CD4-positive, alpha-beta T cell treated with Interleukin-2 at 100 ng/mL for 4 hours (primary cell): ENCODE measurements around the gene RPE.

ENCODE experiments used
- DNase-seq: peaks from one replicate; pipeline ENCODE4 v3.0.0-alpha.2; 2020; ENCODE audit warnings: low spot score

The RPE gene

GRCh38 chr2:210002158-210003157, at the start of gene RPE:
RPE (plus strand) TSS chr2:210002638; CDS start chr2:210002662, 24 bp downstream.
- DNase-seq = peak; percentile 97

GRCh38 chr2:209956271-209956670, 46.2 kb upstream of the RPE start:
- DNase-seq = no peak

DNA sequence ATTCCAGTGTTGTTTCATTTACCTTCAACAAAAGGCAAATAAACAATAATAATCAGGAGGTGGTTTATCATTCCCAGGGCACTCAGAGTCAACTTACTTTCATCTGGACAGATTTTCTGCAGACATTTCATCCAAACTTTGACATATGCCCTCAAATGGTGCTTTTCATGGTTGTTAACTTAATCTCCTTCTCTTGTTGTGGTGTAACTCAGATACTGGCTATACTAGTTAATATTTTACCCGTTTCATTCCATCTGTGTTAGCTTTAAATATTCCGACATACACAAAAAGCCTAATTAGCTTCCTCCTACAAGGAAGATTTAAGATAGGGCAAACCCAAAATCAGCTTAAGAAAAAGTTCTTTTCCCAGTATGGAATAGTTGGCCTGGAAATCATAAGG, 44.4 kb upstream of the RPE start:
- DNase-seq = no peak

DNA sequence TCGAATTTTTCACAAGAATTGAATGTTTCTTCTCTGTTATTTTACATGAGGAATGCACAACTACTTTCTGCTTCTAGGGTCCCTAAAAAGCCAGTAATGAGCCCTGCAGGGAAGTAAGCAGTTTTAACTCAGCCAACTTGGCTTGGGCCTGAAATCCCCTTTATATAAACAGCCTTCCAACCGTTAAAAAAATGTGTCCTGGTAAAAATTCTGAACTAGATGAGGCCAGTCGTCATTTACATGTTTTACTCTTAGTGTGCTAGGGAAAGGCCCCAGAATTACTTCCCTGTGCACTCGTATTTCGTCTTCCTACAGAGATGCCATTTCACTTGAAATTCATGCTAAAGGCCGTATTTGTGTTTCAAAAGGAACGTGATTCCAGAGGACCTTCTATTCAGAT, 42.4 kb upstream of the RPE start:
- DNase-seq = no peak

GRCh38 chr2:209960676-209961630, 41.5 kb upstream of the RPE start:
- peak; percentile 31 for DNase-seq

GRCh38 chr2:209965723-209966122, 36.7 kb upstream of the RPE start:
- DNase-seq = no peak

- DNase-seq = no peak
Observed at GRCh38 chr2:209969692-209970091, 32.7 kb upstream of the RPE start.

DNA sequence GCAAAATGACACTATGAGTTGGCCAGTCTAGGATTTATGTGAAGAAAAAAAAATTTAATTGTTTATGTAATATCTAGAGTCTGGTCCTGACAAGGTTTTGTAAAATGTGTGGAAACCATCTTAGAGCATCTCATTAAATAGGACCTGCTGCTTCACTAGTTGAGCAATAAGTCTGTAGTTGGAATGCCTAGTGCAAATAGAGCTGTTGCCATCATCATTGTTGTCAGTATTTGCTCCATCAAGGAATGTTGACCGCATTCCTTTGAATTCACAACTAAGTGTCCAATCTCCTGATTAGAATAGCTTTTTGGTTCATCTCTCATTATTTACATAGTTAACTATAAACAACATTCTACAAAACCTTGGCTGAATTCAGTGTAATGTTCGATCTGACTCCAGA, 32.2 kb upstream of the RPE start:
- DNase-seq = no peak

GRCh38 chr2:209970711-209971110, 31.7 kb upstream of the RPE start:
- no peak for DNase-seq

GRCh38 chr2:209973328-209973727, 29.1 kb upstream of the RPE start:
- no peak for DNase-seq

GRCh38 chr2:209974576-209974975, 27.9 kb upstream of the RPE start:
- DNase-seq = no peak

DNA sequence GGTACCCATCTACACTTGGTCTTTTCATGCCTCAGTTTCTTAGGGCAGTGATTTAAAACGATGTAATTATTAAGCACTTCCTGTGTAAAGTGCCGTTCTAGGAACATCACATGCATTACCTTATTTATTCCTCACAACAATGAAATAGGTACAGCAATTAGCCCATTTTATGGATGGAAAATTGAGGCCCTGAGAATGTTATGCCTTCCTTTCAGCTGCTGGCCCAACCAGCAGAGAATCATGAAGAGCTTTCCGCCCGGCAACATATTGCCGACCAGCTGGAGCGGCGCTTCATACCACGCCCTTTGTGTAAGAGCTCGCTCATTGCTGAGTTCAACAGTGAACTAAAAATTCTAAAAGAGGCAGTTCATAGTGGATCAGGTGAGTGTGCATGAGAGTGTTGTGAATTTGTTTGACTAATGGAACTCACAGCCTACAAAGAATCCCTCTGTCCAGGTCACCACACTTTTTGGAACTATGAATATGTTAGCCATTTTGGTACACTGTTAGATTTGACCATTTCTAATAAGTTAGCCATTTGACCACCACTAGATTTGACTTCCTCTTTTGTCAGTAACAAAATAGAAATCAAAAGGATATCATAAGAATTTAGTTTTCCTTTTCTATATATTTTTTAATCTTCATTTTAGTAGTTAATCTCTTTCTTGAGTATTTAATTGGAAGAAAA, 25.6 kb upstream of the RPE start:
- DNase-seq = no peak

DNA sequence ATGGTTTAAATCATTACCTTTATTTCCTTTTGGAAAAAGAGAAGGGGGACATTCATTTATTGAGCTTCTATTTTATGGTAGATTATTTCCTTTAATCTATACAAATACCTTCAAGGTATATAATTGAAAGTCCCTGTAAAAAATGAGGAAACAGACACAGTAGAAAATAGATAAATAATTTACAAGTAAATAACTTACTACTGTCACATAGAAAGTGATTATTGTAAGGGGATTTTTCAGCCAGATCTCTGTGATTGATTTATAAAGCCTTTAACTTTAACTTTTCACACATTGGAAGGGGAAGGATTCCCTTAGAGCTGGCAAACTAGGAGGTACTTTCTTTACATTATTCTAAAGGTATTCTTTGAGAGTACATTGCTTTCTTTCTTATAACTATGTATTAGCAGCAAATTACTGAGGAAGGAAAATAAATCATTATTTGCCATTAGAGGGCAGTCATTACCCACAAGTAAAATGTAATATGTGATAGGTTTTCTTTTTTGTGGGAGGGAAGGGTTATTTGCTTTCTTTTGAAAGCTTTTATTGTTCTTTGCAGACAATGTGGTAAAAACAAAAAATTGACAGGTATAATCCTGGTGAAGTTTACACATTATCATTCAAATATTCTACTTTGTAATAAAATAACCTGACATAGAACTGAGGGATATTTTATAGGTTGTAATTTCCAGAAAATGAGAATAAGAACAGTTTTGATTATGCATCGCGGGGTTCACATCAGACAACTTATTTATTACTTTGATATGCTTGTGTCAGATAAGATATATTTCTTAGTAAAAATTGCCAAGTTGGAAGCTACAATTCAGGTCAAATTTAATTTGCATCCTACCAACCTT, 24.8 kb upstream of the RPE start:
- peak; percentile 59 for DNase-seq

GRCh38 chr2:209984291-209984690, 18.1 kb upstream of the RPE start:
- DNase-seq = no peak

DNA sequence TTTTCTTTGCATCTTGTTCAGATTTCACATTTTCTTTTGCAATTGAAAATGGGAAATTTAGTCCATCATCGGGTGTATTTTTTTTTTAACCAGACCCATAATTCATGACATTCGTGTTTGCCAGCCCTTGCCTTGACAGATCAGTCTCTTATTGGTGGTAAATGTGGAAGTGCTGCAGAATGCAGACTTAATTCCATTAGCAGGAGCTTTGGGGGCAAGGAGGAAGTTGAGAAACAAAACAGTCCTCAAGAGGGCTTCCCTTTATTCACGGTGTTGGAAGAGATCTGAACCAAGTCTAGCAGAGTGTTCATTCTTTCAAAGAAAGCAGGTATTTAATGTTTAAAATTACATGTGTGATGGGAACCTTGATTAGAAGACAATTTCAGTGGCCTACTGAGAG, 16.6 kb upstream of the RPE start:
- no peak for DNase-seq

DNA sequence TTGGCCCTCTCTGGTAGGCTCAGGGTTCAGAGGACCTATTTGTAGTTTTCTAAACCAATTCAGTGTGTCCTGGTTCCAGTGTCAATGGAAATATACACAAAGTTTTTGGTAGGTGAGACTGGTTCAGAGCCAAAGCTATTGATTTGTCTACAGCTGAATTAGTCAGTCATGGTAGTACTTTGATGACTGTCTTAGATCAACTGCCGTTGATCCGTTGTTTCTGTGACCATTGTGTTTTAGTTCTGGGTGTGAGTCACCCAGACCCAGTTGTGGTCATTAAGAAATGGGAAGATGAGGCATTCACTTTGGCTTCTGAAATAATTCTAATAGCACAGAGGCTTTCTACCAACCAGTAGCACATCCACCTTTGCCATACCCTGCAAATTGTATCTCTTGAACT, 16.0 kb upstream of the RPE start:
- DNase-seq = no peak

DNA sequence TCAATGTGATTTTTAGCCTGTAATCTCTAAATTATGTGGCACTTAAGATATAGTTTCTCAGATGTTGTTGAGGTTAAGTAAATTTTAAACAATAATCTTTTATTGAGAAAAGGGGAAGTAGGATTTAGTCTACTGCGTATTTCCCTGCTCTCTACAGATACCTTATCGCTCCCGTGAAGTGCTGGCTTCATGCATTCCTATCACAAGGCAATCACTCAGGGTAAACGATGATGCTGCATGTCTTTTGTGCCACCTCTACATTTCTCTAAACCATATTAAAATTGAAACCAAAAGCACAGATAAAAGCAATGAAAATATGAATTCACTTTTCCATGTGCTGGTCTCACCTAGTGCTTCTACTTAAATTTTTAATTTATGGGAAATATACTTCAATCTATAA, 14.4 kb upstream of the RPE start:
- DNase-seq = no peak

DNA sequence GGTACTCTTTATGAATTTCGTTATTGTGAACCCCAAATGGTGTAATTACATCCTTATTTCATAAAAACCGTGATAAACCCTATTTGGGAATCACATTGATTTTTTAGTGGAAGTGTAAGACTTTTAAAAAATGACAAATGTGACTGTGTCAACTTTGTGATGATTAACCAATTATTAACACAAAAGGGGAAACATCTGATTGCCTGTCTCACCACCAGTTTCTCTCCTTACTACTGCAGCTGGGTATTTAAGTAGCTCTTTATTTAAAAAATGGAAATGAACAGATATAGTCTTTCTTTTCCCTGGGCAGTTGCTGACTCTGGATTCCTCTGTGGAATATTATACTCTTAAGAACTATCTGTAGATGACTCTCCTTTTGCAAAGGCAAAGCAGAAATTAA, 11.6 kb upstream of the RPE start:
- DNase-seq = no peak

GRCh38 chr2:209993968-209994367, 8.5 kb upstream of the RPE start:
- DNase-seq = no peak

- DNase-seq = no peak
Observed at GRCh38 chr2:209998596-209998995, 3.8 kb upstream of the RPE start.
